ENCODE results near the gene RAX2. TPM values are rescaled to one million over a fixed set of nuclear protein-coding genes. Genes with fewer than 3 reads are reported as not detected.

Gene RAX2
- total RNA-seq = not detected

DNA sequence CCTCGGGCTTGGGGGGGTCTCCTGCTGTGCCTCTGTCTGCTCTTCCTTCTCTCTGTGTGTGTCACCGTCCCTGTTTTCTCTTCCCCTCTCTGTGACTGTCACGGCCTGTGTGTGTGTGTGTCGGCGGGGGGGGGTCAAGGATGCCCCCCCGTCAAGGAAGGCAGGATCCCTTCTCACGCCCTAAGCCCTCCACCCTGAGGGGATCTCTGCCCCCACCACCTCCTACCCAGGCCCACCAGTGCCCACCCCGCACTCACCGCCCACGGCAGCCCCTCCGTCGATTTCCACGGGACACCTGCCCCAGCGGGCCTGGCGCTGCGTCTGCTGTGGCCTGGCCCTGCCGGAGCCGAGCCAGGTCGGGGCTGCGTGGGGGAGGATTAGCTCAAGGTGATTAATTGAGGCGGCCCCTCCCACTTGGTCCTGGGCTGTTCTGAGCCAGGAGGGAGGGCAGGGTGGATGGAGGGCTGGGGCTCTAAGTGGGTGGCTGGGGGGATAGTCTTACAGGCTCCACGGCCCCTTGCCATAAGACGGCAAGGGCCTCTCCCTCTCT, at the start of gene RAX2:
Gene RAX2 (minus strand): TSS at position 323 of the 550 bp plus-strand sequence. CDS start 486 bp downstream, outside the sequence.

GRCh38 chr19:3785938-3786824, 14.2 kb upstream of the RAX2 start, which contains the start of gene MATK:
Gene MATK, minus strand, starts transcription at chr19:3786381. Its CDS starts 1,246 bp downstream, at chr19:3785135.

DNA sequence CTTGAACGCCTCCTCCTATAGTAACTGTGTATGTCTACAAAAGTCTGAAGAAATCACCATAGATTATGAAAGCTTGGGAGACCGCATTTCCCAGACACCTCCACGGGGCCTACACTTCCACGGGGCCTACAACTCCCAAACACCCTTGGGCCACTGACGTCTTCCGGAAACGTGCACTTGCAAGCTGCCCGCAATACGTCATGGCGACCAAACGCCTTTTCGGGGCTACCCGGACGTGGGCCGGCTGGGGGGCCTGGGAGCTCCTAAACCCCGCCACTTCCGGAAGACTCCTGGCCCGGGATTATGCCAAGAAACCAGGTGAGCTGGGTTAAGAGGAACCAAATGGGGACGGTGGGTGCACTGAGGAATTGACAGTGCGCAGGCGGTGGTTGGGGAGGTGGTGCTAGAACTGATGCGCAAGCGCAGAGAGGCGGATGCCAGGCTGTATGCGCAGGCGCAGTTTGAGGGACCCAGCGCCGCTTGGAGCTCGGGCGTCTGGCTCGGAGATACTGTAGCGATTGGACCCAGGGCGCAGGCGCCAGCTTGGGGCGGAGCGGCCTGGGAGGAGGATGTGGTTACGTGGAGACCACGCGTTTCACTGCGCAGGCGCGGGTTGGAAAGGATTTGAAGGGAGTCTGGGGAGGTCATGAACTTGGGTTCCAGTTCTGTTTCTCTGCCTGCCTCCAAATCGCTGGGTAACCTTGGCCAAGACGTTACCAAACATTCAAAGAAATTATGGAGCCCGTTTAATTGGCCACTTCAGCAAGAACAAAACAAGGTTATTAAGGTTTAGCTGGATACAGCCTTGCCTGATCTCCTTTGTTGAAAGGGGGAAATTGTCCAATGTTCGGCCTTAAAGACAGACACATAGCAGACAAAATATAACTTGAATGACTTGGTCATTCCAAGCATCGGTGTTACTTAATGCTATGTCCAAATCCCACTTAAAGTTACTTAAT, 9.2 kb downstream of the RAX2 start, which contains the start of gene MRPL54:
Gene MRPL54 (plus strand): TSS at position 182 of the 959 bp plus-strand sequence. CDS start 19 bp downstream, at position 201.

GRCh38 chr19:3761382-3762129, 10.5 kb downstream of the RAX2 start, which contains the start of gene APBA3:
Gene APBA3, minus strand, starts transcription at chr19:3761692. Its CDS starts 1,428 bp downstream, at chr19:3760264.

Small RNA genes lying within 50 kb of the gene (small RNA-seq; reads per million reads assigned to genes)
- 0 reads per million in 2 donors for gene AC005777.1

Other genes with a start within 250 kb of the RAX2 start
- not detected for gene TEKTIP1, start 233.1 kb downstream of the RAX2 start, total RNA-seq
- gene MFSD12, start 214.6 kb downstream of the RAX2 start, total RNA-seq = 1,000 to 10,000 TPM; 2,768 to 2,971 TPM
- 100 to 1,000 TPM; 663 to 915 TPM for gene HMG20B, start 199.3 kb downstream of the RAX2 start, total RNA-seq
- under 1 TPM; under 0.01 to 0.67 TPM for gene GIPC3, start 186.8 kb downstream of the RAX2 start, total RNA-seq
- 1 to 10 TPM in 1 of 2 donors, not detected in 1; 1.7 TPM for gene TBXA2R, start 165.4 kb downstream of the RAX2 start, total RNA-seq
- 10 to 100 TPM; 11.7 to 25.0 TPM for gene CACTIN, start 145.4 kb downstream of the RAX2 start, total RNA-seq
- gene PIP5K1C, start 71.8 kb downstream of the RAX2 start, total RNA-seq = 10 to 100 TPM; 27.3 to 32.7 TPM
- gene TJP3, start 63.8 kb downstream of the RAX2 start, total RNA-seq = not detected
- gene APBA3, start 10.5 kb downstream of the RAX2 start, total RNA-seq = 10 to 100 TPM; 25.1 to 27.0 TPM
- 10 to 100 TPM; 39.6 to 51.6 TPM for gene MRPL54, start 9.5 kb downstream of the RAX2 start, total RNA-seq
- under 1 TPM; 0.34 to 1.00 TPM for gene MATK, start 14.2 kb upstream of the RAX2 start, total RNA-seq
- gene ZFR2, start 96.8 kb upstream of the RAX2 start, total RNA-seq = under 1 TPM in 1 of 2 donors, not detected in 1; 0.34 TPM
- not detected for gene ATCAY, start 108.5 kb upstream of the RAX2 start, total RNA-seq
- not detected for gene NMRK2, start 160.8 kb upstream of the RAX2 start, total RNA-seq
- gene DAPK3, start 198.9 kb upstream of the RAX2 start, total RNA-seq = 100 to 1,000 TPM in 1 of 2 donors, 10 to 100 TPM in 1; 92.2 to 103 TPM
- gene EEF2, start 213.2 kb upstream of the RAX2 start, total RNA-seq = 1,000 to 10,000 TPM in 1 of 2 donors, 100 to 1,000 TPM in 1; 847 to 1,562 TPM
- gene PIAS4, start 235.5 kb upstream of the RAX2 start, total RNA-seq = 10 to 100 TPM; 18.6 to 31.0 TPM

Data from melanocyte of skin (primary cell).